HG03521 (cell line): ENCODE results near the gene TSPAN4.

Experiments
- ATAC-seq: cut with Tn5 transposase; IDR thresholded peaks from one replicate; pipeline ENCODE4 v1.9.1; 2021; ENCODE audit warnings: mild to moderate bottlenecking, moderate library complexity; ENCODE audit not compliant: unreplicated experiment

TSPAN4 gene

DNA sequence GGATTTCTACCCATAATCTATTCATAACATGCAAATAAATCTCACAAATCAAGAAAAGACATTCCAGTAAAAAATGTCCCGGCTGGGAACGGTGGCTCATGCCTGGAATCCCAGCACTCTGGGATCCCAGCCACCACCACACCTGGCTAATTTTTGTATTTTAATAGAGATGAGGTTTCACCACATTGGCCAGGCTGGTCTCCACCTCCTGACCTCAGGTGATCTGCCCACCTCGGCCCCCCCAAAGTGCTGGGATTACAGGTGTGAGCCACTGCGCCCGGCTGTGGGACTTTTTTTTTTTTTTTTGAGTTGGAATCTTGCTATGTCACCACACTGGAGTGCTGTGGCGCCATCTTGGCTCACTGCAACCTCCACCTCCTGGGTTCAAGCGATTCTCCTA is 63.3 kb downstream of the TSPAN4 start:
- no peak for ATAC-seq

DNA sequence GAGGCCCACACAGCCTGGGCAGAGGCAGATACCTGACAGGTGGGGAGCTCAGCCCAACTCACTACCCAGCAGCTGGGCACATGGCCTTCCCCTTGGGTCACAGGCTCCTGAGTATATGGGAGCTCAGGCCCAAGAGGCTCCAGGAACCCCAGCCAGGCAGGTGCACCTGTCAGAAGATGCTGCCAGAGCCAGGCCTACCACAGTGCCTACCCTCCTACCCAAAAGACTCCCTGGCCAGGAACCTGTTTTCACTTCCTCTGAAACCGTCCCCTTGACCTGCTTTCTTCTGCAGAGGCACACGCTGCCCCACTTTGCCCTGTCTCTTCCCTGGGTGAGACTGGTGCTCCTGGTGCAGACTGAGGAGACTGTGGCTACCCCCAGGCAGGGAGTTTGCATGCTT is 65.0 kb downstream of the TSPAN4 start:
- ATAC-seq, result no peak

DNA sequence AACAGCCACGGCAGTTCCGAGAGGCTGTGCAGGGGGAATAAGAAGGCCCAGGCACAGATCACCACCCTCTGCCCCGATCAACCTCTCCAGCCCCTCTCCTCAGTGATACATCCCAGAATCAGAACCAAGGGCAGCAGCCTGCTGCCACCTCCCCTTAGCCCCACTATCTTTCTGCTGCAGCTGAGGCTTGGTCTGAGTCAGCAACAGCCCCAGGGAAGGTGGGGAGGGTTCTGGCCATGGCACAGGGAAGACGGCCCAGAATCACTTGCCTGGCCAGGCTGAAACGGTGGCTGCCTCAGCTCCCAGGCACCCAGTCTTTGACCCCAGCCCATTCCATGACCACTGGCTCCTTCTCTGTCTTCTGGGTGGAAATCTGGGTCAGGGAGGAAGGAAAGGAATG is 65.6 kb downstream of the TSPAN4 start:
- ATAC-seq, result no peak

- ATAC-seq, result no peak
Observed at GRCh38 chr11:909406-909805, 66.8 kb downstream of the TSPAN4 start.

GRCh38 chr11:910044-910588 is 67.5 kb downstream of the TSPAN4 start:
- peak; percentile 1 for ATAC-seq

GRCh38 chr11:910589-911030 is 68.0 kb downstream of the TSPAN4 start, which contains the start of gene CHID1:
TSS of gene CHID1 (minus strand) at chr11:910810. CDS start at chr11:904816, 5,994 bp downstream.
- peak; percentile 79 for ATAC-seq

DNA sequence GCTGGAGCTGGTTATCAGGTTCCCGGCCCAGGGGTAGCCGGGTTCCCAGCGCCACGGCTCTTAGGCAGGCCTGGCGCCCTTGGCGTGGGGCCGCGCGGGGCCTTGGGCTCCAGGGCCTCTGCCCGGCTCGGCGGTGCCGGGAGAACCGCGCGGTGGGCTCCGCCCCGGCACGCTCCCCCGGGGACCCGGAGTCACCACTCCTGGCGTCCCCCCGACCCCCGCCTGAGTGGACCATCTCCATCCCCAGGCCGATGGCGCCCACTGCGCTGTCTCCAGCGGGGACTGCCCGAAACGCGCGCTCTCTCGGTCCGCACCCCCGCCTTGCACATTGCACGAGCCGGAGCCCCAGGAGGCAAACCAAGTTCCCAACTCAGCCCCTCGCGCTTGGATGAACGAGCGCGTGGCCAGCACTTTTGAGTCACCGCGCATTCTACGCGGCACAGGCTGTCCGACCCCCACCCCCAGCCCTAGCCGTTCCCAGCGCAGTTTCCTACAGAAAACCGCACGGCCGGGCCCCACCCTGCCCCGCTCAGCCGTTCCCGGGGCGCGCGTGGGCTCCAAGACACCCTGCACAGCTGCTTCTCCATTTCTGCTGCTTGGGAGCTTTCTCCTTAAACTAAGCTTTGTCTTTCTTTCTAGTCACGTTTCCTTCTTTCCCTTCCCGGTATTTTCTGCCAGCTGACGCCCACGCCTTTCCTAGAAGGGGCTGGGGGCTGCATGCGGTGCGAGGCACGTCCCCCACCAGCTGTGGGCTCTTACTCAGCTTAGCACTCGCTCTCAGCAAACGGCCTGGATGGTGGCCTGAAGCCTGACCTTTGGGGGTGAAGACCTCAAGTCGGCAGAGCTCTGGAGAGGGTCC is 68.6 kb downstream of the TSPAN4 start:
- peak; percentile 35 for ATAC-seq

DNA sequence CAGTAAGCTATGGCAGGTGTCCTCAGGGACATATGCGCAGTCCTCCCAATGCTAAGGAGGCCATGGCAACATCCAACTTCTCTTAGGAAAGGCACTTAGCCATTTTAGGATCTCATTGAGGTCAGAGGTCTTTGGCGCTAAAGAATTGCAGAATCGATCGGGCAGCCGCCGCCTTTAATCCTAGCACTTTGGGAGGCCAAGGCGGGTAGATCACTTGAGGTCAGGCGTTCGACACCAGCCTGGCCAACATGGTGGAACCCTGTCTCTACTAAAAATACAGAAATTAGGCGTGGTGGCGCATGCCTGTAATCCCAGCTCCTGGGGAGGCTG is 69.2 kb downstream of the TSPAN4 start:
- no peak for ATAC-seq

DNA sequence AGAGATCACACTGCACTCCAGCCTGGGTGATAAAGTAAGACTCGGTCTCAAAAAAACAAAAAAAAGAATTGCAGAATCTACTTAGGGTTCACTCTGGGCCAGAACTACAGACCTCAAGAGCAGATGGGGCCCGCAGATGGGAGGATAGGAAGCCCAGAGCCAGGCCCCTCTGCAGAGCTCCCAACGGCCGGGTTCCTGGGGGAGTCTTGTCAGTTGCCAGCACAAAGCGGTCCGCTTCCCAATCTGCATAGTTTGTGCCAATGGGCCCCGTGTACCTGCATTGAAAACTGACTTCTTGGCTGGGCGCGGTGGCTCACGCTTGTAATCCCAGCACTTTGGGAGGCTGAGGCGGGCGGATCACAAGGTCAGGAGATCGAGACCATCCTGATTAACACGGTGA is 69.6 kb downstream of the TSPAN4 start:
- no peak for ATAC-seq

- ATAC-seq, result no peak
Observed at GRCh38 chr11:913043-913442, 70.4 kb downstream of the TSPAN4 start.

GRCh38 chr11:914204-914603 is 71.6 kb downstream of the TSPAN4 start:
- no peak for ATAC-seq

- ATAC-seq, result no peak
Observed at GRCh38 chr11:914747-915501, 72.3 kb downstream of the TSPAN4 start.
